ENCODE results near the gene HOXA9.

The HOXA9 gene

GRCh38 chr7:27163288-27164044 lies 1.9 kb downstream of the HOXA9 start:
- H3K36me3 ChIP-seq (ENCODE audit: insufficient read depth, low read depth, low read length), result no peaks in the 10 kb centered on the region
- H3K27ac ChIP-seq (ENCODE audit: low read length), result no peak overlapping the region
- H3K9ac ChIP-seq (ENCODE audit: low read depth, low read length), result no peak overlapping the region
- H3K4me1 ChIP-seq (ENCODE audit: insufficient read depth, low read length), result no peaks in the 10 kb centered on the region
- peaks cover 28% of the 10 kb centered on the region; the same call in 1 of the 2 replicates for H3K9me3 ChIP-seq (ENCODE audit: insufficient read depth, low read depth, low read length)
- no peak overlapping the region for H3K4me3 ChIP-seq (ENCODE audit: low read length)
- H3K27me3 ChIP-seq (ENCODE audit: insufficient read depth, low read length), result peaks cover 100% of the 10 kb centered on the region

- peaks cover 26% of the 10 kb centered on the region; the same call in 1 of the 2 replicates for H3K9me3 ChIP-seq (ENCODE audit: insufficient read depth, low read depth, low read length)
- H3K9ac ChIP-seq (ENCODE audit: low read depth, low read length), result no peak overlapping the region
- no peaks in the 10 kb centered on the region for H3K4me1 ChIP-seq (ENCODE audit: insufficient read depth, low read length)
- no peak overlapping the region for H3K27ac ChIP-seq (ENCODE audit: low read length)
- H3K4me3 ChIP-seq (ENCODE audit: low read length), result no peak overlapping the region
- H3K36me3 ChIP-seq (ENCODE audit: insufficient read depth, low read depth, low read length), result no peaks in the 10 kb centered on the region
- H3K27me3 ChIP-seq (ENCODE audit: insufficient read depth, low read length), result peaks cover 100% of the 10 kb centered on the region
These were observed 2.6 kb downstream of the HOXA9 start for GRCh38 chr7:27162561-27163287.

- no peak overlapping the region for H3K9ac ChIP-seq (ENCODE audit: low read depth, low read length)
- H3K27ac ChIP-seq (ENCODE audit: low read length), result no peak overlapping the region
- no peaks in the 10 kb centered on the region for H3K4me1 ChIP-seq (ENCODE audit: insufficient read depth, low read length)
- peaks cover 32% of the 10 kb centered on the region; the same call in 1 of the 2 replicates for H3K9me3 ChIP-seq (ENCODE audit: insufficient read depth, low read depth, low read length)
- H3K27me3 ChIP-seq (ENCODE audit: insufficient read depth, low read length), result peaks cover 100% of the 10 kb centered on the region
- H3K4me3 ChIP-seq (ENCODE audit: low read length), result no peak overlapping the region
- H3K36me3 ChIP-seq (ENCODE audit: insufficient read depth, low read depth, low read length), result no peaks in the 10 kb centered on the region
These were observed 3.4 kb downstream of the HOXA9 start for GRCh38 chr7:27161721-27162560.

- Histone ChIP-seq H3K9me3 (ENCODE audit: insufficient read depth, low read depth, low read length) (peaks cover 25% of the 10 kb centered on the region; the same call in 1 of the 2 replicates), H3K36me3 (ENCODE audit: insufficient read depth, low read depth, low read length) (no peaks in the 10 kb centered on the region), H3K9ac (ENCODE audit: low read depth, low read length) (no peak overlapping the region), H3K4me1 (ENCODE audit: insufficient read depth, low read length) (no peaks in the 10 kb centered on the region), H3K4me3 (ENCODE audit: low read length) (no peak overlapping the region), H3K27me3 (ENCODE audit: insufficient read depth, low read length) (peaks cover 100% of the 10 kb centered on the region), H3K27ac (ENCODE audit: low read length) (no peak overlapping the region)
These were observed 4.1 kb downstream of the HOXA9 start for GRCh38 chr7:27161214-27161720.

GRCh38 chr7:27160546-27161213 lies 4.7 kb downstream of the HOXA9 start:
- peaks cover 100% of the 10 kb centered on the region for H3K27me3 ChIP-seq (ENCODE audit: insufficient read depth, low read length)
- no peaks in the 10 kb centered on the region for H3K4me1 ChIP-seq (ENCODE audit: insufficient read depth, low read length)
- no peak overlapping the region for H3K27ac ChIP-seq (ENCODE audit: low read length)

GRCh38 chr7:27160145-27160545 lies 5.2 kb downstream of the HOXA9 start:
- Histone ChIP-seq H3K27ac (ENCODE audit: low read length) (no peak overlapping the region), H3K9ac (ENCODE audit: low read depth, low read length) (no peak overlapping the region), H3K9me3 (ENCODE audit: insufficient read depth, low read depth, low read length) (peaks cover 21% of the 10 kb centered on the region; the same call in 1 of the 2 replicates), H3K36me3 (ENCODE audit: insufficient read depth, low read depth, low read length) (no peaks in the 10 kb centered on the region), H3K4me3 (ENCODE audit: low read length) (peak overlapping the region; percentile 47; the same call in 1 of the 2 replicates), H3K27me3 (ENCODE audit: insufficient read depth, low read length) (peaks cover 100% of the 10 kb centered on the region), H3K4me1 (ENCODE audit: insufficient read depth, low read length) (no peaks in the 10 kb centered on the region)

More at GRCh38 chr7:27160546-27161213, 4.7 kb downstream of the HOXA9 start:
- H3K4me3 ChIP-seq (ENCODE audit: low read length), result peak overlapping the region; percentile 47; the same call in 1 of the 2 replicates
- peaks cover 22% of the 10 kb centered on the region; the same call in 1 of the 2 replicates for H3K9me3 ChIP-seq (ENCODE audit: insufficient read depth, low read depth, low read length)
- H3K9ac ChIP-seq (ENCODE audit: low read depth, low read length), result no peak overlapping the region
- H3K36me3 ChIP-seq (ENCODE audit: insufficient read depth, low read depth, low read length), result no peaks in the 10 kb centered on the region

GRCh38 chr7:27159266-27160144 lies 5.8 kb downstream of the HOXA9 start:
- no peaks in the 10 kb centered on the region for H3K36me3 ChIP-seq (ENCODE audit: insufficient read depth, low read depth, low read length)
- H3K4me3 ChIP-seq (ENCODE audit: low read length), result no peak overlapping the region
- H3K9ac ChIP-seq (ENCODE audit: low read depth, low read length), result no peak overlapping the region
- H3K9me3 ChIP-seq (ENCODE audit: insufficient read depth, low read depth, low read length), result peaks cover 19% of the 10 kb centered on the region; the same call in 1 of the 2 replicates
- no peak overlapping the region for H3K27ac ChIP-seq (ENCODE audit: low read length)
- H3K27me3 ChIP-seq (ENCODE audit: insufficient read depth, low read length), result peaks cover 100% of the 10 kb centered on the region
- H3K4me1 ChIP-seq (ENCODE audit: insufficient read depth, low read length), result no peaks in the 10 kb centered on the region

- Histone ChIP-seq H3K9me3 (ENCODE audit: insufficient read depth, low read depth, low read length) (peaks cover 23% of the 10 kb centered on the region; the same call in 1 of the 2 replicates), H3K27ac (ENCODE audit: low read length) (no peak overlapping the region), H3K4me3 (ENCODE audit: low read length) (no peak overlapping the region), H3K27me3 (ENCODE audit: insufficient read depth, low read length) (peaks cover 100% of the 10 kb centered on the region), H3K4me1 (ENCODE audit: insufficient read depth, low read length) (no peaks in the 10 kb centered on the region), H3K36me3 (ENCODE audit: insufficient read depth, low read depth, low read length) (no peaks in the 10 kb centered on the region), H3K9ac (ENCODE audit: low read depth, low read length) (no peak overlapping the region)
These were observed 6.7 kb downstream of the HOXA9 start for GRCh38 chr7:27158436-27159265.

- Histone ChIP-seq H3K27ac (ENCODE audit: low read length) (no peak overlapping the region), H3K4me3 (ENCODE audit: low read length) (no peak overlapping the region), H3K9me3 (ENCODE audit: insufficient read depth, low read depth, low read length) (peaks cover 21% of the 10 kb centered on the region; the same call in 1 of the 2 replicates), H3K9ac (ENCODE audit: low read depth, low read length) (no peak overlapping the region), H3K27me3 (ENCODE audit: insufficient read depth, low read length) (peaks cover 100% of the 10 kb centered on the region), H3K36me3 (ENCODE audit: insufficient read depth, low read depth, low read length) (no peaks in the 10 kb centered on the region), H3K4me1 (ENCODE audit: insufficient read depth, low read length) (no peaks in the 10 kb centered on the region)
These were observed 7.5 kb downstream of the HOXA9 start for GRCh38 chr7:27157702-27158431.

All from iPS-20b (cell line).